Astrocyte of the cerebellum (primary cell): ENCODE results near the gene MRPS34.
"Not testable (repeated sequence)": the region's sequence is repeated elsewhere in the genome, so short reads cannot be mapped to it uniquely, and the experiment has no call there.

Experiments used
- DNase-seq: peaks from one replicate; pipeline ENCODE4 v3.0.0-alpha.2; 2011; ENCODE audit warnings: low read depth
- H3K4me3 ChIP-seq: 2 replicates; pipeline ENCODE4 v1.5.1; 2011; ENCODE audit warnings: mild to moderate bottlenecking, low read depth, low read length, moderate library complexity
- in situ Hi-C: cut with HindIII; loops from 2 replicates; pipeline ENCODE4 v1.10.0; 2017; ENCODE audit warnings: low sequenced_read_pairs
- TF ChIP-seq, protein P1 (sequence below): IDR thresholded peaks from 2 replicates; pipeline ENCODE4 v1.5.1; 2012; ENCODE audit warnings: low read length, low read depth, moderate library complexity, mild to moderate bottlenecking; ENCODE audit errors: missing control alignments

Gene MRPS34

DNA sequence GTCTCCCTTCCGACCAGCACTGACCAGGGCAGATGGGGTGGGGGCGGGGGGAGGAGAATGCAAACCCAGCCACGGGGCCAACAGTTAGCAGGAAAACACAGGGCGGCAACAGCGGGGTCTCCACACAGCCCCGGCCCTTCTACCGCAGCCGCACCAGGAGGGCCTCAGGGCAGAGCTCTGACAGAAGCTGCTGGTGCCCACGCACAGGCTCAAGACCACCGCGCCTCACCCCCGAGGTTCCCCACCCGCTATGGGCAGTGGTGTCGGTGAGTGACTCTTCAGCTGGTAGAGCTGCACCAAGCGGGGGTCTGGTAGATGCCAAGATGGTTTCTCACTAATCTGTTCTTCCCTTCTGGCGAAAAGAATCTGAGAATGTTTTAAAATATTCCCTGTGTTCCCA is 37.6 kb upstream of the MRPS34 start:
- in situ Hi-C loops = no loop called here
- H3K4me3 ChIP-seq = no peak overlapping the region
- no peak for DNase-seq
- TF ChIP-seq, protein P1, sequence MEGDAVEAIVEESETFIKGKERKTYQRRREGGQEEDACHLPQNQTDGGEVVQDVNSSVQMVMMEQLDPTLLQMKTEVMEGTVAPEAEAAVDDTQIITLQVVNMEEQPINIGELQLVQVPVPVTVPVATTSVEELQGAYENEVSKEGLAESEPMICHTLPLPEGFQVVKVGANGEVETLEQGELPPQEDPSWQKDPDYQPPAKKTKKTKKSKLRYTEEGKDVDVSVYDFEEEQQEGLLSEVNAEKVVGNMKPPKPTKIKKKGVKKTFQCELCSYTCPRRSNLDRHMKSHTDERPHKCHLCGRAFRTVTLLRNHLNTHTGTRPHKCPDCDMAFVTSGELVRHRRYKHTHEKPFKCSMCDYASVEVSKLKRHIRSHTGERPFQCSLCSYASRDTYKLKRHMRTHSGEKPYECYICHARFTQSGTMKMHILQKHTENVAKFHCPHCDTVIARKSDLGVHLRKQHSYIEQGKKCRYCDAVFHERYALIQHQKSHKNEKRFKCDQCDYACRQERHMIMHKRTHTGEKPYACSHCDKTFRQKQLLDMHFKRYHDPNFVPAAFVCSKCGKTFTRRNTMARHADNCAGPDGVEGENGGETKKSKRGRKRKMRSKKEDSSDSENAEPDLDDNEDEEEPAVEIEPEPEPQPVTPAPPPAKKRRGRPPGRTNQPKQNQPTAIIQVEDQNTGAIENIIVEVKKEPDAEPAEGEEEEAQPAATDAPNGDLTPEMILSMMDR = no peak

DNA sequence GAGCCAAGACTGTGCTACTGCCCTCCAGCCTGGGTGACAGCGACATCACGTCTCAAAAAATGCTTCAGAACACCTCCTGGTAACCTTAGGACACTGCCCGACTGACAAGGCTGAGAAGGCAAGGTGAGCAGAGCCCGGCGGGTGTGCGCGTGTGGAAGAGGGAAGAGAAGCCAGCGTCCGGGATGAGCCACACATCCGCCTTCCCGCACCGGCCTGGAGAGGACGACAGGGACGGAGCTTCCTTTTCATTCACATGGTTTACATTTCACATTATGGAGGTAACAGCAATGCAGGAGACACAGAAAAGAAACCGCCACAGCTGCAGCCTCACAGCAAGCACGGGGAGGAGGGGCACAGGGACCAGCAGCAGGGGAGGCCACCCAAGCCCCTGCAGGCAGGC is 37.2 kb upstream of the MRPS34 start:
- TF ChIP-seq, protein P1 = no peak
- no peak for DNase-seq
- in situ Hi-C loops = no loop called here
- H3K4me3 ChIP-seq = no peak overlapping the region

DNA sequence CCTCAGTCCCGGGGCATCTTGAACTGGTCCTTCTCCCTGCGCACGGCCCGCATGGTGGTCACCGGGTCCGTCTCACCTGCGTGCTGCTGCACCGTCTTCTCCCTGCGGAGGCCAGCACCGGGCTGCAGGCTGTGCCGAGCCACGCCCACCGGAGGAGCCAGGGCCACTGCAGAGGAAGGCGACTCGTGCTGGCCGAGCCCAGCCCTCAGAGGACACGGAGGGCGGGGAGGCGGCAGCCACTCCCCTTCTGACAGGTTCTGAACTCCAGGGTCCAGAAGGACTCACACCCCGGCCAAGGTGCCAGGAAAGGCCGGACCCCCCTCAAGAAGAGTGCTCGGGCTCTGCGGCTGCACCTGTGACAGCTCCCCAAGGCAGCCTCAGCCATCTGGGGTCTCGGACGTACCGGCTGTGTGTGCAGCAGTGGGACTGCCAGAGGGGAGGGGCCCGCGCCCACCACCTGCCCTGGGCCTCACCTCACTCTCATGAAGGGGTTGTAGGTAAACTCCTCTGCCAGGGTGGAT is 36.4 kb upstream of the MRPS34 start:
- TF ChIP-seq, protein P1 = no peak
- DNase-seq = no peak
- in situ Hi-C loops = no loop called here
- H3K4me3 ChIP-seq = no peak overlapping the region

DNA sequence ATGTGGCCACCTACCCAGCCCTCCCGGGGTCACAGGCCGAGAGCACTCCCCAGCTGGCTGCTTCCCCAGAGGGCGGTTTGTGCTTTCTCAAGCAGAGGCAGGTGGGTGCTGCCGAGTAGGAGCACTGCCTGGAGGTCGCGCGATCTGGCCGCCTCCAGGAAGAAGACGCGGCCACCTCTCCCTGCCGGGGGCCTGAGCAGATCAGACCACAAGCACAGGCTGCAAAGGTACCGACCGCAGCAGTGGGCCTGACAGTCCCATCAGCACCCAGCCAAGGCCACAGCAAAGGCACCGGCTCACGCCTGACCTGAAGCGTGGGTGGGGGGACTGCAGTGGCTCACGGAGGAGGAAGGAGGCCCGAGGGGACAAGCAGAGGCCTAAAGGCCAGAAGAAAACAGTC is 35.8 kb upstream of the MRPS34 start:
- no peak for DNase-seq
- TF ChIP-seq, protein P1 = no peak
- in situ Hi-C loops = no loop called here
- no peak overlapping the region for H3K4me3 ChIP-seq

DNA sequence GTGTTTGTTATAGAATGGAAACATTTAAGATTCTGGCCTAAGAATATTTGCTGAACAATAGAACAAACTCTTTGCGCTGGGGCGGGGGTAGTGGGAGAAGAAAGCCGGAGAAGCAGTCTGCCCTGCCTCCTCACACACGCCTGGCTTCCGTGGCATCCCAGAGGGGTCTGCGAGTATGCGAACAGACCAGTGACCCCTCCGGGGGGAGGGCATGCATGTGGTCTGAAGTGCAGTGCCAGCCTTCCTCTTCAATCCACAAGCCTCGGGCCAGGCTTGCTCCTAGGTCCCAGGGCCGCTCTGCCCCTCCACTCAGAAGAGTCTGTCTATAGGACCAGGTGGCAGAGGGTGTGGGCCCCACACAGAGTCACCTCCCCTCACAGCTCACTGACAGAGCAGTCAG is 34.7 kb upstream of the MRPS34 start:
- in situ Hi-C loops = no loop called here
- DNase-seq = no peak
- H3K4me3 ChIP-seq = no peak overlapping the region
- TF ChIP-seq, protein P1 = no peak

DNA sequence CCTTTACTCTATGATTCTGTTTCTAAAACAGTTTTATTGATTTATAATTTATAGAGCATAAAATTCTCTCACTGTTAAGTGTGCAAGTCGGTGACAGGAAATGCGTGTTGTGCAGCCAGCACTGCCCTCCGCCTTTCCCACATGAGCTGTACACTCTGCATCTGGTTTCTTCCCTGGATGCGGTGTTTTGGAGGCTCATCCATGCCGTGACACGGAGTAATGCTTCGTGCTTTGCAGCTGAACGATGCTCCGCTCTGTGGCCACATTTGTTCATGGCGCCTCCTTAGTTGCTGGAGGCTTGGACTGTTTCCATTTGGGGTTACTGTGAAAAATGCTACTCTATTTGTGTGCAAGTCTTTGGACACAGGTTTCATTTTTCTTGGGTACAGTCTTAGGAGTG is 27.8 kb upstream of the MRPS34 start:
- in situ Hi-C loops = no loop called here
- H3K4me3 ChIP-seq = no peak overlapping the region
- no peak for DNase-seq

DNA sequence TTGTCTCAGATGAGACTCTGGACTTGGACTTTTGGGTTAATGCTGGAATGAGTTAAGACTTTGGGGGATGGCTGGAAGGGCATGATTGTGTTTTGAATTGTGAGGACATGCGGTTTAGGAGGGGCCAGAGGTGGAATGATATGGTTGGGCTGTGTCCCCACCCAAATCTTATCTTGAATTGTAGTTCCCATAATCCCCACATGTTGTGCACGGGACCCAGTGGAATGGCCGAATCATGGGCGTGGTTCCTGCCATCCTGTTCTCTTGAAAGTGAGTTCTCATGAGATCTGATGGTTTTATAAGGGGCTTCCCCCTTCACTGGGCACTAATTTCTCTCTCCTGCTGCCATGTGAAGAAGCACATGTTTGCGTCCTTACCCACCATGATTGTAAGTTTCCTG is 26.3 kb upstream of the MRPS34 start:
- in situ Hi-C loops, H3K4me3 ChIP-seq, DNase-seq: not testable (repeated sequence)

More for the DNA sequence above, 27.8 kb upstream of the MRPS34 start:
- TF ChIP-seq, protein P1 = no peak
